Fibroblast of peridontal ligament (primary cell): ENCODE results near the gene DHRS13.

ENCODE experiments used
- DNase-seq: peaks from one replicate; pipeline ENCODE4 v3.0.0-alpha.2; 2010; ENCODE audit errors: extremely low read depth

The DHRS13 gene

GRCh38 chr17:28902819-28903545 lies at the start of gene DHRS13:
Gene DHRS13, minus strand, starts transcription at chr17:28903079. Its CDS starts 135 bp downstream, at chr17:28902944.
- DNase-seq, result peak; percentile 72

GRCh38 chr17:28951991-28952975 lies 49.4 kb upstream of the DHRS13 start:
- DNase-seq, result peak; percentile 100

- DNase-seq, result peak; percentile 100
Observed at GRCh38 chr17:28951428-28951990, 48.6 kb upstream of the DHRS13 start, which contains the start of gene PHF12. Gene PHF12, minus strand, starts transcription at chr17:28951518. Its CDS starts 558 bp downstream, at chr17:28950960.

- DNase-seq, result no peak
Observed at GRCh38 chr17:28950752-28951427, 48.0 kb upstream of the DHRS13 start.

GRCh38 chr17:28950017-28950751 lies 47.3 kb upstream of the DHRS13 start:
- peak; percentile 35 for DNase-seq

GRCh38 chr17:28949185-28950016 lies 46.5 kb upstream of the DHRS13 start:
- DNase-seq, result peak; percentile 57

- no peak for DNase-seq
Observed at GRCh38 chr17:28948873-28949184, 46.0 kb upstream of the DHRS13 start.

- DNase-seq, result no peak
Observed at GRCh38 chr17:28948342-28948741, 45.5 kb upstream of the DHRS13 start.

- DNase-seq, result no peak
Observed at GRCh38 chr17:28947639-28948038, 44.8 kb upstream of the DHRS13 start.

GRCh38 chr17:28946239-28946638 lies 43.4 kb upstream of the DHRS13 start:
- DNase-seq, result peak; percentile 78

GRCh38 chr17:28944862-28945741 lies 42.2 kb upstream of the DHRS13 start:
- peak; percentile 65 for DNase-seq

- no peak for DNase-seq
Observed at GRCh38 chr17:28944343-28944742, 41.5 kb upstream of the DHRS13 start.

- no peak for DNase-seq
Observed at GRCh38 chr17:28942925-28943324, 40.0 kb upstream of the DHRS13 start.

- DNase-seq, result no peak
Observed at GRCh38 chr17:28941251-28941650, 38.4 kb upstream of the DHRS13 start.

GRCh38 chr17:28940675-28941074 lies 37.8 kb upstream of the DHRS13 start:
- no peak for DNase-seq

GRCh38 chr17:28940142-28940541 lies 37.3 kb upstream of the DHRS13 start:
- no peak for DNase-seq

- DNase-seq, result no peak
Observed at GRCh38 chr17:28938552-28938951, 35.7 kb upstream of the DHRS13 start.

- DNase-seq, result peak; percentile 51
Observed at GRCh38 chr17:28937044-28937729, 34.3 kb upstream of the DHRS13 start.
